Smooth muscle cell of the pulmonary artery (primary cell): ENCODE measurements around the gene UCP1. TPM values are rescaled to one million over a fixed set of nuclear protein-coding genes. Genes with fewer than 3 reads are reported as not detected.

Experiments used
- total RNA-seq: library from RNA; depleted of rRNA; stranded (reverse); fragments of >200 nt; gene quantifications from 2 replicates; pipeline ENCODE4 v1.2.3, GENCODE V29; 2014

The UCP1 gene
- not detected in 2 replicates for total RNA-seq

GRCh38 chr4:140568507-140569306 lies at the start of gene UCP1:
Gene UCP1 (minus strand): TSS chr4:140568961. CDS start chr4:140568729, 232 bp downstream.

GRCh38 chr4:140523857-140524742 lies 44.7 kb downstream of the UCP1 start, which contains the start of gene ELMOD2:
Gene ELMOD2 (plus strand): TSS chr4:140524168. CDS start chr4:140525429, 1,261 bp downstream.

Other genes with a start within 250 kb of the UCP1 start
- 50.5 and 59.2 TPM in 2 replicates for gene SCOC, start 195.3 kb downstream of the UCP1 start, total RNA-seq
- 0.07 and 4.3 TPM in 2 replicates for gene CLGN, start 141.3 kb downstream of the UCP1 start, total RNA-seq
- not detected in 2 replicates for gene MGAT4D, start 70.7 kb downstream of the UCP1 start, total RNA-seq
- gene ELMOD2, start 44.8 kb downstream of the UCP1 start, total RNA-seq: 23.4 and 29.1 TPM in 2 replicates
- gene TBC1D9, start 187.4 kb upstream of the UCP1 start, total RNA-seq: 43.7 and 45.7 TPM in 2 replicates